RCC 7860 (cell line): Measurements from ENCODE around the gene NEU1.
A peak's percentile ranks its signal among the peaks of the same experiment; 100 is the strongest.
"Not testable (repeated sequence)": the region's sequence is repeated elsewhere in the genome, so short reads cannot be mapped to it uniquely, and the experiment has no call there.

ENCODE experiments used
- DNase-seq: peaks from one replicate; pipeline ENCODE4 v3.0.0-alpha.2; 2015; ENCODE audit warnings: low spot score
- FAIRE-seq: peaks from 2 replicates; lab custom pipeline; 2012; peaks lifted over from hg19 to GRCh38; lab: Jason Lieb, UNC

NEU1 gene

GRCh38 chr6:31847276-31847978, 15.2 kb downstream of the NEU1 start:
- DNase-seq = no peak
- FAIRE-seq = no peak

GRCh38 chr6:31844507-31844906, 18.1 kb downstream of the NEU1 start:
- DNase-seq (peak; percentile 22), FAIRE-seq (no peak)

GRCh38 chr6:31842053-31842452, 20.6 kb downstream of the NEU1 start:
- FAIRE-seq = no peak
- DNase-seq = no peak

GRCh38 chr6:31839779-31840126, 22.9 kb downstream of the NEU1 start:
- not testable (repeated sequence) for DNase-seq, FAIRE-seq

GRCh38 chr6:31838968-31839367, 23.7 kb downstream of the NEU1 start:
- no peak for DNase-seq
- FAIRE-seq = no peak

GRCh38 chr6:31838114-31838553, 24.5 kb downstream of the NEU1 start:
- not testable (repeated sequence) for FAIRE-seq, DNase-seq

GRCh38 chr6:31837369-31838113, 25.1 kb downstream of the NEU1 start:
- FAIRE-seq = no peak
- DNase-seq = no peak

- DNase-seq (no peak), FAIRE-seq (no peak)
These were observed 25.9 kb downstream of the NEU1 start for GRCh38 chr6:31836474-31837368.

GRCh38 chr6:31836047-31836473, 26.6 kb downstream of the NEU1 start:
- no peak for FAIRE-seq
- DNase-seq = no peak

GRCh38 chr6:31834367-31835250, 28.0 kb downstream of the NEU1 start:
- DNase-seq (peak; percentile 76), FAIRE-seq (peak; percentile 12)

GRCh38 chr6:31831350-31832215, 31.0 kb downstream of the NEU1 start:
- DNase-seq = no peak
- no peak for FAIRE-seq

- no peak for FAIRE-seq
- DNase-seq = no peak
These were observed 31.7 kb downstream of the NEU1 start for GRCh38 chr6:31830886-31831335.

GRCh38 chr6:31829633-31830283, 32.9 kb downstream of the NEU1 start:
- FAIRE-seq (peak; percentile 43), DNase-seq (peak; percentile 19)

GRCh38 chr6:31827286-31828079, 35.1 kb downstream of the NEU1 start, which contains the start of gene HSPA1B:
Gene HSPA1B (plus strand): TSS chr6:31827738. CDS start chr6:31827951, 213 bp downstream.
- DNase-seq (peak; percentile 99), FAIRE-seq (peak; percentile 92)

GRCh38 chr6:31826793-31827285, 35.8 kb downstream of the NEU1 start:
- DNase-seq = no peak
- no peak for FAIRE-seq

GRCh38 chr6:31825553-31825952, 37.1 kb downstream of the NEU1 start:
- FAIRE-seq = no peak
- DNase-seq = no peak

- FAIRE-seq, DNase-seq: not testable (repeated sequence)
These were observed 38.9 kb downstream of the NEU1 start for GRCh38 chr6:31823592-31824196.
